ENCODE data around the gene FRMD6. TPM values are rescaled to one million over a fixed set of nuclear protein-coding genes. Genes with fewer than 3 reads are reported as not detected.

FRMD6 gene
- total and polyA plus RNA-seq, 12 donors = 6.4 to 42.6 (median 23.3) TPM

GRCh38 chr14:51716610-51717009 is 64.9 kb downstream of the FRMD6 start:
- 35 to 49% (median 42%) methylated on average over 6 of the region's 6 CpGs for WGBS, 4 donors

GRCh38 chr14:51717766-51718165 is 66.1 kb downstream of the FRMD6 start:
- Histone ChIP-seq H3K4me3 (no peak overlapping the region), H3K36me3 (replicated peaks in 1 of 2) (peaks cover 0 to 35% of the 10 kb centered on the region in 2 donors), H3K4me1 (replicated peaks in 1 of 2) (no peaks in the 10 kb centered on the region), H3K27me3 (no peaks in the 10 kb centered on the region), H3K9me3 (replicated peaks in 1 of 3) (no peaks in the 10 kb centered on the region), H3K27ac (no peak overlapping the region)
- 92 to 98% (median 95%) methylated on average over 3 of the region's 3 CpGs for WGBS, 4 donors
- TF ChIP-seq POLR2A (IDR thresholded peaks at IDR 0.05) (no peak), CTCF (IDR thresholded peaks at IDR 0.05) (no peak)
- DNase-seq = no peak
- intact Hi-C loops (cut with DNase I) = no loop called here

More at GRCh38 chr14:51716610-51717009, 64.9 kb downstream of the FRMD6 start:
- Histone ChIP-seq H3K36me3 (replicated peaks in 1 of 2) (peaks cover 0 to 24% of the 10 kb centered on the region in 2 donors), H3K27ac (no peak overlapping the region), H3K4me1 (replicated peaks in 1 of 2) (no peaks in the 10 kb centered on the region), H3K27me3 (no peaks in the 10 kb centered on the region), H3K4me3 (no peak overlapping the region), H3K9me3 (replicated peaks in 1 of 3) (no peaks in the 10 kb centered on the region)
- intact Hi-C loops (cut with DNase I) = no loop called here
- DNase-seq = no peak
- TF ChIP-seq POLR2A (IDR thresholded peaks at IDR 0.05) (no peak), CTCF (IDR thresholded peaks at IDR 0.05) (no peak)

GRCh38 chr14:51719955-51720354 is 68.2 kb downstream of the FRMD6 start:
- WGBS, 4 donors = 89 to 96% (median 93%) methylated on average over 12 to 17 of the region's 17 CpGs
- peaks cover 0 to 42% of the 10 kb centered on the region in 2 donors for H3K36me3 ChIP-seq (replicated peaks in 1 of 2)

GRCh38 chr14:51723990-51724389 is 72.3 kb downstream of the FRMD6 start:
- no peaks in the 10 kb centered on the region for H3K9me3 ChIP-seq (replicated peaks in 1 of 3)
- intact Hi-C loops (cut with DNase I) = no loop called here
- no peak overlapping the region for H3K27ac ChIP-seq
- no peak overlapping the region for H3K4me3 ChIP-seq
- no peak for DNase-seq
- peaks cover 0 to 54% of the 10 kb centered on the region in 2 donors for H3K36me3 ChIP-seq (replicated peaks in 1 of 2)
- 90 to 96% (median 94%) methylated on average over 3 of the region's 3 CpGs for WGBS, 4 donors
- H3K27me3 ChIP-seq = no peaks in the 10 kb centered on the region
- TF ChIP-seq CTCF (IDR thresholded peaks at IDR 0.05) (no peak), POLR2A (IDR thresholded peaks at IDR 0.05) (no peak)
- H3K4me1 ChIP-seq (replicated peaks in 1 of 2) = no peaks in the 10 kb centered on the region

More at GRCh38 chr14:51719955-51720354, 68.2 kb downstream of the FRMD6 start:
- no peak for DNase-seq
- TF ChIP-seq CTCF (IDR thresholded peaks at IDR 0.05) = no peak
- TF ChIP-seq POLR2A (IDR thresholded peaks at IDR 0.05) = no peak
- intact Hi-C loops (cut with DNase I) = no loop called here
- Histone ChIP-seq H3K4me3 (no peak overlapping the region), H3K9me3 (replicated peaks in 1 of 3) (no peaks in the 10 kb centered on the region), H3K27ac (no peak overlapping the region), H3K4me1 (replicated peaks in 1 of 2) (no peaks in the 10 kb centered on the region), H3K27me3 (no peaks in the 10 kb centered on the region)
